ENCODE data around the gene TMEM212. TPM values are rescaled to one million over a fixed set of nuclear protein-coding genes. Genes with fewer than 3 reads are reported as not detected.

The TMEM212 gene
- total and polyA plus RNA-seq, 2 of the 13 experiments (the other 11 are each of a cell fraction or from before 2014, with no cell fraction given) = not detected

GRCh38 chr3:171809611-171809860 lies 33.6 kb upstream of the TMEM212 start (continued):
- TF ChIP-seq REL (CRISPR knock-in tag; conservative IDR thresholded peaks at IDR 0.05) (no peak), ZNF549 (CRISPR knock-in tag; IDR thresholded peaks at IDR 0.05) (no peak), MATR3 (CRISPR knock-in tag; IDR thresholded peaks at IDR 0.05) (no peak), ATRX (CRISPR knock-in tag; IDR thresholded peaks at IDR 0.05; ENCODE audit: borderline replicate concordance) (no peak), ZNF776 (CRISPR knock-in tag; IDR thresholded peaks at IDR 0.05) (no peak), ZNF724P (CRISPR knock-in tag; IDR thresholded peaks at IDR 0.05; ENCODE audit: borderline replicate concordance) (no peak), HNRNPH1 (optimal IDR thresholded peaks at IDR 0.05; ENCODE audit: low read depth, low read length) (no peak), ATF5 (CRISPR knock-in tag; IDR thresholded peaks at IDR 0.05; ENCODE audit: low read depth) (no peak), ZNF605 (CRISPR knock-in tag; IDR thresholded peaks at IDR 0.05) (no peak), ZNF674 (CRISPR knock-in tag; IDR thresholded peaks at IDR 0.05; ENCODE audit: low read depth) (no peak), AHR (CRISPR knock-in tag; IDR thresholded peaks at IDR 0.05) (0 out of 2 replicates have a peak, but pooled peaks have one; percentile 4), KAT8 (CRISPR knock-in tag; IDR thresholded peaks at IDR 0.05) (no peak), CHD4 (IDR thresholded peaks at IDR 0.05; ENCODE audit: borderline replicate concordance, low read length) (no peak), ZNF101 (CRISPR knock-in tag; IDR thresholded peaks at IDR 0.05; ENCODE audit: borderline replicate concordance, low read depth) (no peak), SIX1 (CRISPR knock-in tag; IDR thresholded peaks at IDR 0.05; ENCODE audit: borderline replicate concordance) (no peak), RFX1 (IDR thresholded peaks at IDR 0.05) (no peak), ZNF350 (CRISPR knock-in tag; IDR thresholded peaks at IDR 0.05; ENCODE audit: borderline replicate concordance, low read depth) (no peak), CREM (IDR thresholded peaks at IDR 0.05) (no peak; the same call in 1 of the 2 replicates), CREM (CRISPR knock-in tag; IDR thresholded peaks at IDR 0.05) (no peak), ZZZ3 (CRISPR knock-in tag; IDR thresholded peaks at IDR 0.05; ENCODE audit: borderline replicate concordance) (no peak), ZNF775 (CRISPR knock-in tag; IDR thresholded peaks at IDR 0.05; ENCODE audit: borderline replicate concordance) (no peak)
- TF ChIP-seq, protein P1, sequence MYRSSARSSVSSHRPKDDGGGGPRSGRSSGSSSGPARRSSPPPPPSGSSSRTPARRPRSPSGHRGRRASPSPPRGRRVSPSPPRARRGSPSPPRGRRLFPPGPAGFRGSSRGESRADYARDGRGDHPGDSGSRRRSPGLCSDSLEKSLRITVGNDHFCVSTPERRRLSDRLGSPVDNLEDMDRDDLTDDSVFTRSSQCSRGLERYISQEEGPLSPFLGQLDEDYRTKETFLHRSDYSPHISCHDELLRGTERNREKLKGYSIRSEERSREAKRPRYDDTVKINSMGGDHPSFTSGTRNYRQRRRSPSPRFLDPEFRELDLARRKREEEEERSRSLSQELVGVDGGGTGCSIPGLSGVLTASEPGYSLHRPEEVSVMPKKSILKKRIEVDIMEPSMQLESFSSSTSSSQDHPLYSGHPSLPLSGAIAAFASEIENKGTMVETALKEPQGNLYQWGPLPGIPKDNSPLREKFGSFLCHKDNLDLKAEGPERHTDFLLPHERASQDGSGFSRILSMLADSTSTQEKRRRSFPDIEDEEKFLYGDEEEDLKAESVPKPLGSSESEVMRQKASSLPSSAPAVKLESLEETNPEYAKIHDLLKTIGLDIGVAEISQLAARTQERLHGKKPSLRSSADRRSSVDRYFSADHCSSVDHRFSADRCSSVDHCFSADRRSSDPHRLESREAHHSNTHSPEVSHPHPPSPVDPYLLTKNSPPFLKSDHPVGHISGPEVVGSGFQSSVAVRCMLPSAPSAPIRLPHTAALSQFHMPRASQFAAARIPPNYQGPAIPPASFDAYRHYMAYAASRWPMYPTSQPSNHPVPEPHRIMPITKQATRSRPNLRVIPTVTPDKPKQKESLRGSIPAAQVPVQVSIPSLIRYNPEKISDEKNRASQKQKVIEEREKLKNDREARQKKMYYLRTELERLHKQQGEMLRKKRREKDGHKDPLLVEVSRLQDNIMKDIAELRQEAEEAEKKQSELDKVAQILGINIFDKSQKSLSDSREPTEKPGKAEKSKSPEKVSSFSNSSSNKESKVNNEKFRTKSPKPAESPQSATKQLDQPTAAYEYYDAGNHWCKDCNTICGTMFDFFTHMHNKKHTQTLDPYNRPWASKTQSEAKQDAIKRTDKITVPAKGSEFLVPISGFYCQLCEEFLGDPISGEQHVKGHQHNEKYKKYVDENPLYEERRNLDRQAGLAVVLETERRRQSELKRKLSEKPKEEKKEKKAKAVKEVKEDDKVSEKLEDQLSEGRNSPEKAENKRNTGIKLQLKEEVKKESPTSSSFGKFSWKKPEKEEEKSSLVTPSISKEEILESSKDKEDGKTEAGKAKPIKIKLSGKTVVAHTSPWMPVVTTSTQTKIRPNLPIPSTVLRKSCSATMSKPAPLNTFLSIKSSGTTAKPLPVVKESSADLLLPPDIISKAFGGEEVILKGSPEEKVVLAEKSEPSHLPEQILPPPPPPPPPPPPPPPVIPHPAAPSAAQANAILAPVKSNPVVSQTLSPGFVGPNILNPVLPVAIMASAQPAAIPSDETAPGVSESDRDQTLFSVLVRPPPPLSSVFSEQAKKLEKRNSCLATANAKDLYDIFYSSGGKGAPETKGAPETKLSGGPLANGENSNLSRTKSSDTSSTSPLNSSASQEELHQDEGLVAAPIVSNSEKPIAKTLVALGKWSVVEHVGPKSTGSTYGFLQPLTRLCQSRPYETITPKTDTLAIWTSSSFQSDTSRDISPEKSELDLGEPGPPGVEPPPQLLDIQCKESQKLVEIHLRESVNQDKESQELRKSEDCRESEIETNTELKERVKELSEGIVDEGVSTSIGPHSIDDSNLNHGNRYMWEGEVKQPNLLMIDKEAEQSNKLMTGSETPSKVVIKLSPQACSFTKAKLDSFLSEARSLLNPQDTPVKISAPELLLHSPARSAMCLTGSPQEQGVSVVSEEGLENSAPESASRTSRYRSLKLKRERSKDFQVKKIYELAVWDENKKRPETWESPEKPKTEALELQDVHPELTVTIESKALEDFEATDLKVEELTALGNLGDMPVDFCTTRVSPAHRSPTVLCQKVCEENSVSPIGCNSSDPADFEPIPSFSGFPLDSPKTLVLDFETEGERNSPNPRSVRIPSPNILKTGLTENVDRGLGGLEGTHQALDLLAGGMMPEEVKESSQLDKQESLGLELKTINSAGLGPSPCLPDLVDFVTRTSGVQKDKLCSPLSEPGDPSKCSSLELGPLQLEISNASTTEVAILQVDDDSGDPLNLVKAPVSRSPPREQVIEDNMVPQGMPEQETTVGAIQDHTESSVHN (CRISPR knock-in tag; IDR thresholded peaks at IDR 0.05) = no peak
- TF ChIP-seq, protein P2, sequence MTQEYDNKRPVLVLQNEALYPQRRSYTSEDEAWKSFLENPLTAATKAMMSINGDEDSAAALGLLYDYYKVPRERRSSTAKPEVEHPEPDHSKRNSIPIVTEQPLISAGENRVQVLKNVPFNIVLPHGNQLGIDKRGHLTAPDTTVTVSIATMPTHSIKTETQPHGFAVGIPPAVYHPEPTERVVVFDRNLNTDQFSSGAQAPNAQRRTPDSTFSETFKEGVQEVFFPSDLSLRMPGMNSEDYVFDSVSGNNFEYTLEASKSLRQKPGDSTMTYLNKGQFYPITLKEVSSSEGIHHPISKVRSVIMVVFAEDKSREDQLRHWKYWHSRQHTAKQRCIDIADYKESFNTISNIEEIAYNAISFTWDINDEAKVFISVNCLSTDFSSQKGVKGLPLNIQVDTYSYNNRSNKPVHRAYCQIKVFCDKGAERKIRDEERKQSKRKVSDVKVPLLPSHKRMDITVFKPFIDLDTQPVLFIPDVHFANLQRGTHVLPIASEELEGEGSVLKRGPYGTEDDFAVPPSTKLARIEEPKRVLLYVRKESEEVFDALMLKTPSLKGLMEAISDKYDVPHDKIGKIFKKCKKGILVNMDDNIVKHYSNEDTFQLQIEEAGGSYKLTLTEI (CRISPR knock-in tag; conservative IDR thresholded peaks at IDR 0.05) = no peak

All from HepG2 (cell line).